IPS-15b (cell line): ENCODE results near the gene SNRPF.

Experiments
- H3K27me3 ChIP-seq: one replicate; pipeline ENCODE4 v1.6.1; 2013; ENCODE audit warnings: low read length; ENCODE audit not compliant: control insufficient read depth, insufficient read depth
- H3K36me3 ChIP-seq: one replicate; pipeline ENCODE4 v1.6.1; 2013; ENCODE audit warnings: low read length; ENCODE audit not compliant: control insufficient read depth, insufficient read depth
- H3K4me1 ChIP-seq: one replicate; pipeline ENCODE4 v1.6.1; 2013; ENCODE audit warnings: mild to moderate bottlenecking, low read length; ENCODE audit not compliant: control insufficient read depth, insufficient read depth
- H3K4me3 ChIP-seq: one replicate; pipeline ENCODE4 v1.5.1; 2013; ENCODE audit warnings: low read depth, low read length
- H3K9ac ChIP-seq: one replicate; pipeline ENCODE4 v1.6.1; 2013; ENCODE audit warnings: low read depth, mild to moderate bottlenecking, low read length
- H3K9me3 ChIP-seq: one replicate; pipeline ENCODE4 v1.6.1; 2013; ENCODE audit warnings: mild to moderate bottlenecking, low read length; ENCODE audit not compliant: control insufficient read depth, insufficient read depth

Gene SNRPF

DNA sequence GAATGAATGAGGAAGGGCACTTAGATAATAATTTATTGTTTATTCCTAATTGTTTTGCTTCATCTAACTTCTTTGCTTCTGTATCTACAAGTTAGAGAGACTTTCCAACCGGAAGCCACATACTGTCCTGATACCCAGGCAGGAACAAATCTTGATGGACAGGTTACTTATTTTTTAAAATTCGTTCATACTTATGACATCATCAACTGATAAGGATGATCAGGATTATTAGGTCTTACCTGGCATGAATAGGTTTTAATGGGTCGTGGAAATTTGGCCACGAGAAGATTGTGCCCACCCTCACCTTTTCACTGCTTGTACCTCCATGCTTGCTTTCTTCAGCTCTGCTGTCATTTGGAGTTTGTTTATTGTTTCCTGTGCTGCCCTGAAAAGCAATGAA, 39.3 kb downstream of the SNRPF start:
- Histone ChIP-seq H3K4me3 (no peak overlapping the region), H3K27me3 (no peaks in the 10 kb centered on the region)

DNA sequence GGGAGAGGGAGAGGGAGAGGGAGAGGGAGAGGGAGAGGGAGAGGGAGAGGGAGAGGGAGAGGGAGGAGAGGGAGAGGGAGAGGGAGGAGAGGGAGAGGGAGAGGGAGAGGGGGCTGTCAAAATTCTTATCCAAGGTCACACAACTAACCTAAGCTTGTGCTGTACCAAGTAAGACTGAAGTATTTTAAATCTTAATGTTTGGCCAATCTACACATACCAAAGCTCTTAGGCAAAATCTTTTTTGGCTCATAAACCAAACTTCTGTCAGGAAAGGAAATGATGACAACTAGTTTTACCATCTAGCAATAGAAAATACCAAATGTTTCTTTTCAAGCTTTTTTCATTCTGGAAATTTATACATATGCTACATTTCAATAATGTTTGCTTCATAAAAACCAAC, 49.8 kb downstream of the SNRPF start:
- no peaks in the 10 kb centered on the region for H3K27me3 ChIP-seq
- no peaks in the 10 kb centered on the region for H3K9me3 ChIP-seq
- H3K4me3 ChIP-seq = no peak overlapping the region
- H3K36me3 ChIP-seq = no peaks in the 10 kb centered on the region
- no peaks in the 10 kb centered on the region for H3K4me1 ChIP-seq
- no peak overlapping the region for H3K9ac ChIP-seq

More for the DNA sequence above, 39.3 kb downstream of the SNRPF start:
- Histone ChIP-seq H3K9me3 (no peaks in the 10 kb centered on the region), H3K4me1 (no peaks in the 10 kb centered on the region), H3K36me3 (no peaks in the 10 kb centered on the region), H3K9ac (no peak overlapping the region)

DNA sequence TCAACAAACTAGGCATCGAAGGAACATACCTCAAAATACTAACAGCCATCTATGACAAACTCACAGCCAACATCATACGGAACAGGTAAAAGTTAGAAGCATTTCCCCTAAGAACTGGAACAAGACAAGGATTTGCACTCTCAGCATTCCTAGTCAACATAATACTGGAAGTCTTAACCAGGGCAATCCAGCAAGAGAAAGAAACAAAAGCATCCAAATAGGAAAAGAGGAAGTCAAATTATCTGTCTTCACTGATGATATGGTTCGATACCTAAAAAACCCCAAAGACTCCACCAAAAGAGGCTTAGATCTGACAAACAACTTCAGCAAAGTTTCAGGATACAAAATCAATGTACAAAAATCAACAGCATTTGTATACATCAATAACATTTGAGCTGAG, 51.1 kb downstream of the SNRPF start:
- H3K4me1 ChIP-seq = no peaks in the 10 kb centered on the region
- no peak overlapping the region for H3K4me3 ChIP-seq
- no peak overlapping the region for H3K9ac ChIP-seq
- no peaks in the 10 kb centered on the region for H3K36me3 ChIP-seq
- no peaks in the 10 kb centered on the region for H3K9me3 ChIP-seq
- no peaks in the 10 kb centered on the region for H3K27me3 ChIP-seq
